H7 (cell line): ENCODE data around the gene TM9SF2. TPM values are rescaled to one million over a fixed set of nuclear protein-coding genes. Genes with fewer than 3 reads are reported as not detected.
"Not testable (repeated sequence)": the region's sequence is repeated elsewhere in the genome, so short reads cannot be mapped to it uniquely, and the experiment has no call there.

Experiments
- DNase-seq: peaks from one replicate; pipeline ENCODE4 v3.0.0; 2012
- H3K27me3 ChIP-seq: 2 replicates; pipeline ENCODE4 v1.6.0; 2011; ENCODE audit warnings: mild to moderate bottlenecking, low read length; ENCODE audit not compliant: control insufficient read depth, insufficient read depth
- H3K36me3 ChIP-seq: replicated peaks from 2 replicates; pipeline ENCODE4 v1.5.1; 2011; ENCODE audit warnings: low read length; ENCODE audit not compliant: control insufficient read depth, insufficient read depth
- H3K4me3 ChIP-seq: 2 replicates; pipeline ENCODE4 v1.5.1; 2011; ENCODE audit warnings: low read depth, mild to moderate bottlenecking, control low read depth, low read length, moderate library complexity; ENCODE audit not compliant: insufficient read depth
- total RNA-seq: library from RNA; depleted of rRNA; stranded (reverse); fragments of >200 nt; shearing (Covaris generic); gene quantifications from 2 replicates; pipeline ENCODE4 v1.2.3, GENCODE V29; 2014

TM9SF2 gene
- total RNA-seq, 1 experiment from 2014 or later, result 75.3 TPM

DNA sequence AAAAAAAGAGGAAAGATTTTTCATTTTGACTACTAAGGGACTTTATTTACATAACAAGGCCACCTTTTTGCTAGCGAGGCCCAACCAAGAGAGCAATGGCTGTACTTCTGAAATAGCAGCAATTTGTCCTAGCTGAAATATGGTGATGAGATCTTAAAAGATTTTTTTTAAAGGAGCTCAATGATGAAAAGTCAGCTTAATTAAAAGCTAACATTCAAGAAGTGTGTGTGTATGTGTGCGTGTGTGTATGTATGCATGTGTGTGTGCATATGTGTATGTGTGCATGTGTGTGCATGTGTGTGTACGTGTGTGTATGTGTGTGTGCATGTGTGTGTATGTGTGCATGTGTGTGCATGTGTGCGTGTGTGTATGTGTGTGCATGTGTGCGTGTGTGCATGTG lies 24.6 kb upstream of the TM9SF2 start:
- no peak for DNase-seq
- Histone ChIP-seq H3K4me3 (no peak overlapping the region), H3K36me3 (no peaks in the 10 kb centered on the region), H3K27me3 (no peaks in the 10 kb centered on the region)

DNA sequence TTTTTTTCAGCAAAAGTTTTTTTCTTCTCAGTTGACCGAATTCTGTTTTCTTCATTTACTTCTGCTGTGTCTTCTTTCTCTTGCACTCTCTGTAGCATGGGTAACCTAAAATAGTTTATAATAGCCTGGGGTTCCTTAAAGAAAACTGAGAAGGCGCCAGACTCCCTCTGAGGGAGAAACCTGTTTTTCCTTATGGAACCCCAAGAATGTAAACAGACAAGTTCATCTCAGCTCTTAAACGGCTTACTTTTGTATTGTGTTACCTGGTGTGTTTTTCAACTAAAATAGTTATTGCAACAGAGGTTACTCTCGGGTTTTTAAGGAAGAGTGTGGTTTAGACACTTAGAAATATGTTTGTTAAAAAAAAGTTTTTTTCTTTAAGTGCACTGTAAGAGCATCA lies 23.8 kb upstream of the TM9SF2 start:
- Histone ChIP-seq H3K27me3 (no peaks in the 10 kb centered on the region), H3K36me3 (no peaks in the 10 kb centered on the region), H3K4me3 (no peak overlapping the region)
- no peak for DNase-seq

DNA sequence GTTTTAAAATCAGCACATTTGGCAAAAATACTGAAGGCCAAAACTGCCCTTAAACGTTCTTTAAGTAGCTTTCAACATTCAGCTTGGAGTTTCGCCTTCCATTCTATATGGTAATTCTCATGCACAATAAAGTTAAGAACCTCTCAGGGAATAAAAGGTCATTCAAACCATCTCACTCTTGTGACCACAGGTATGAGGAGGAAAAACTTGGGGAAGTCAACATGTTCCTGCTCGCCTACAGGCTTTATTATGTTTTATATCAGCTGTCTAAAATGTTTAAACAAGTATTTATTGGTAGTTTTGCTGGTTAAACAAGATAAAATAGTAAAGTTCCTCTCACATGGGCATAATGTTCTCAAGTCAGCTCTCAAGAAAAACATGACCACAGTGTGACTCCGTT lies 19.9 kb upstream of the TM9SF2 start:
- no peaks in the 10 kb centered on the region; the same call in 1 of the 2 replicates for H3K27me3 ChIP-seq
- no peaks in the 10 kb centered on the region for H3K36me3 ChIP-seq
- H3K4me3 ChIP-seq, result no peak overlapping the region
- DNase-seq, result no peak

DNA sequence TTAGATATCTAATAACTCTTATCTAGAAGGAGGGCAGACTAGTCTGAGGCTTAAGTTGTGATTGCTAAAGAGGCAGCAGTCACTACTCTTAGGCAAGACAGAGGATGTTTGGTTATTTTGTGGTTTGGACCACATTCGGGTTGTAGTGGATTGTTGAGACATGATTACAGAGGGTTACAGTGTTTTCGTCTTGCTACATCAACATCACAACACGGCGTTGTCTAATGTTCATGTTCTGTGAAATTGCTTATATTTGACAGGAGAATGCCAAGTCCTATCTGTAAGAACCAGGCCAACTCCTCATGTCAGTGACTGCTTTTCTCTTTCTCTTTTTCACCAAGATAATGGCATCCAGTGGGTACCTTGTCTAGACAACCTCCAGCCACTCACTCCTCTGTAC lies 16.8 kb upstream of the TM9SF2 start:
- H3K36me3 ChIP-seq, result no peaks in the 10 kb centered on the region
- H3K27me3 ChIP-seq, result no peaks in the 10 kb centered on the region; the same call in 1 of the 2 replicates
- H3K4me3 ChIP-seq, result no peak overlapping the region
- DNase-seq, result no peak

DNA sequence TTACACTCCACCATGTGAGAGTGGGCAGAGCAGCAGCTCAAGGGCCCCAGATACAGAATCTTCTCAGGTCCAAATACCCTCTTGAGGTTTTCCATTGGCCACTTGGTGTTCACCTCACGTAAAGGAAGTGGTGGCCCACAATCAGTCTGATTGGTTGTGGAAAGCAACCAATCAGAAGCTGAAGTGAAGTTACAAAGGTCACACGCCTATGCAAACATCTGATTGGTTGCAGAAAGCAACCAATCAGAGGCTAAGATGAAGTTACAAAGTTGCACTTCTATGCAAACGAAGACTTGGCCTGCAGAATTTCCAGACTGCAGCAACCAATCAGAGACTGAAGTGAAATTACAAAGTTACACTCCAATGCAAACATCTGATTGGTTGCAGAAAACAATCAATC lies 14.3 kb upstream of the TM9SF2 start:
- H3K27me3 ChIP-seq, result no peaks in the 10 kb centered on the region; the same call in 1 of the 2 replicates
- H3K36me3 ChIP-seq, result no peaks in the 10 kb centered on the region
- no peak for DNase-seq
- no peak overlapping the region for H3K4me3 ChIP-seq

DNA sequence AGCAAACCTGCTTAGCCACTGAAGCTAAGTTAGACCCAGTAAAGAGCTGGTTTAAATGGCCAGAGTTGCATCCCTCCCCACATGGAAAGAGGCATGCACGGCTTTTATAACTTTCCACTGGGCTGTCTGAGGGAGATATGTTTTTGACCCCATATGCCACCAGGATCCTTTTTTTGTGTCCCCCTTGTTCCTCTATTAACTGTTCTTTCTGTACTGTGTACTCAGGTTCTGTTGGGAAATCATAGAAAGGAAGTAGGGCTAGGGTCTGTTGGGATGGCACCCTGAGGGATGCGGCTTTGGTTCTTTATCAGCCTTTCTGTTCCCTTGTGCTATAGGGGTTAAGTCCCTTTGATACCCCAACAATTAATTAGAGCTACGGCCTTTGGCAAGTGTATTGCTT lies 12.2 kb upstream of the TM9SF2 start:
- Histone ChIP-seq H3K27me3 (no peaks in the 10 kb centered on the region; the same call in 1 of the 2 replicates), H3K4me3 (no peak overlapping the region), H3K36me3 (no peaks in the 10 kb centered on the region)
- no peak for DNase-seq

DNA sequence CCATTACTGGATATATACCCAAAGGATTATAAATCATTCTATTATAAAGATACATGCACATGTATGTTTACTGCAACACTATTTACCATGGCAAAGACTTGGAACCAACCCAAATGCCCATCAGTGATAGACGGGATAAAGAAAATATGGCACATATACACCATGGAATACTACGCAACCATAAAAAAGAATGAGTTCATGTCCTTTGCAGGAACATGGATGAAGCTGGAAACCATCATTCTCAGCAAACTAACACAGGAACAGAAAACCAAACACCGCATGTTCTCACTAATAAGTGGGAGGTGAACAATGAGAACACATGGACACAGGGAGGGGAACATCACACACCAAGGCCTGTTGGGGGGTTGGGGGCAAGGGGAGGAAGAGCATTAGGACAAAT lies 9.5 kb upstream of the TM9SF2 start:
- H3K36me3 ChIP-seq, DNase-seq, H3K4me3 ChIP-seq, H3K27me3 ChIP-seq: not testable (repeated sequence)

DNA sequence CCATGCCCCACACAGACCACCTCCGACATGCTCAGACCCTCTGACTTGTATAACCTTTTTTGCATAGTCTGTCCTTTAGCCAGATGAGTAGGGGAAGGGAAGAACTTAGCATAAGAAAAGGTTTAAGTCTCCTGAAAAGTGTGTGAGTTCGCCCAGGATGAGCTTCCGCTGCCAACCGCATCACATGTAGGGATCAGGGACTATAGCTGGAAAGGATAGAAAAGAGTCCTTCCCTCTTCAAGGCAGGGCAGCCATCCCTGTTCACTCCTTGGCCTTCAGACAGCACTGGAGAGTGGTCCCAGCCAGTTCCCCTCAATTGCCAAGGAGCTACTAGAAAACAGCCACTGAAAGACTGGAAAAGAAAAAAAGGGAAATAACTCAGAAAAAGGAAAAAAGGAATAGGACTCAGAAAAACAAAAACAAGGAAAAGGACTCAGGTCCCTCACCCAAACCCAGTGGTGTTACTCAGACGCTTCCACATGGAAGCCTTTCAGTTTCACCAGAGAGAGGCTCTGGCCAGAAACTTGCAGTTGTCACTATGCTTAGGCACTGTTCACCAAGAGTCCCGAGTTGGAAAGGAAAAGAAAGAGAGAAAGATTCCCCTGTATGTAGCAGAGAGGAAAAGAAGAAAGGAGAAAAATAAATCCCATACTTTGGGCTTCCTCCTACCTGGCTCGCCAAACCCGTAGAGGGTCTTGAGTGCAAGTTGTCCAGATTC lies 5.6 kb upstream of the TM9SF2 start:
- Histone ChIP-seq H3K4me3 (no peak overlapping the region), H3K27me3 (no peaks in the 10 kb centered on the region), H3K36me3 (no peaks in the 10 kb centered on the region)
- DNase-seq, result no peak

DNA sequence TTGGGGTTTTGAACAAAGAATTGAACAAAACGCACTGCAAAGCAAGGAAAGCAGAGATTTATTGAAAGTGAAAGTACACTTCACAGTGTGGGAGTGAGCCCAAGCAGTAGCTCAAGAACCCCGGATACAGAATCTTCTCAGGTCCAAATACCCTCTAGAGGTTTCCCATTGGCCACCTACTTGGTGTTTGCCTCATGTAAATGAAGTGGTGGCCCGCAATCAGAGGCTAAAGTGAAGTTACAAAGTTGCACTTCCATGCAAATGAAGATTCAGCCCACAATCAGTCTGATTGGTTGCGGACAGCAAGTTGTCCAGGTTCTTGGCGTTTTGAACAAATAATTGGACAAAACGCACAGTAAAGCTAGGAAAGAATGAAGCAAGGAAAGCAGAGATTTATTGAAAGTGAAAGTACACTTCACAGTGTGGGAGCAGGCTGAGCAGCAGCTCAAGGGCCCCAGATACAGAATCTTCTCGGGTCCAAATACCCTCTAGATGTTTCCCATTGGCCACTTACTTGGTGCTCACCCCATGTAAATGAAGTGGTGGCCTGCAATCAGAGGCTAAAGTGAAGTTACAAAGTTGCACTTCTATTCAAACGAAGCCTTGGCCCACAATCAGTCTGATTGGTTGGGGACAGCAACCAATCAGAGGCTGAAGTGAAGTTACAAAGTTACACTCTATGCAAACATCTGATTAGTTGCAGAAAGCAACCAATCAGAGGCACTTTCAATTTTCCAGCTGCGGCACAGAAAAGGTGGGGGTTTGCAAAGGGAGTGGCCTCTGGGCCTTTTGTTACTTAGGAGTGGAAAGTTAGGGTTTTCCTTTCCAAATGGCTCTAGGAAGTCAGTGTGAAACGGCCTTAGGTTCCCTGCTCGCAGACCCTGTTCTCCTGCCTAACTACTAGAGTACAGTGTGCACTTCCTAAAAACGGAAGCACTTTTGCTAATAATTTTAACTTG lies 4.8 kb upstream of the TM9SF2 start:
- no peak for DNase-seq
- no peaks in the 10 kb centered on the region for H3K36me3 ChIP-seq
- no peaks in the 10 kb centered on the region for H3K27me3 ChIP-seq
- no peak overlapping the region for H3K4me3 ChIP-seq

DNA sequence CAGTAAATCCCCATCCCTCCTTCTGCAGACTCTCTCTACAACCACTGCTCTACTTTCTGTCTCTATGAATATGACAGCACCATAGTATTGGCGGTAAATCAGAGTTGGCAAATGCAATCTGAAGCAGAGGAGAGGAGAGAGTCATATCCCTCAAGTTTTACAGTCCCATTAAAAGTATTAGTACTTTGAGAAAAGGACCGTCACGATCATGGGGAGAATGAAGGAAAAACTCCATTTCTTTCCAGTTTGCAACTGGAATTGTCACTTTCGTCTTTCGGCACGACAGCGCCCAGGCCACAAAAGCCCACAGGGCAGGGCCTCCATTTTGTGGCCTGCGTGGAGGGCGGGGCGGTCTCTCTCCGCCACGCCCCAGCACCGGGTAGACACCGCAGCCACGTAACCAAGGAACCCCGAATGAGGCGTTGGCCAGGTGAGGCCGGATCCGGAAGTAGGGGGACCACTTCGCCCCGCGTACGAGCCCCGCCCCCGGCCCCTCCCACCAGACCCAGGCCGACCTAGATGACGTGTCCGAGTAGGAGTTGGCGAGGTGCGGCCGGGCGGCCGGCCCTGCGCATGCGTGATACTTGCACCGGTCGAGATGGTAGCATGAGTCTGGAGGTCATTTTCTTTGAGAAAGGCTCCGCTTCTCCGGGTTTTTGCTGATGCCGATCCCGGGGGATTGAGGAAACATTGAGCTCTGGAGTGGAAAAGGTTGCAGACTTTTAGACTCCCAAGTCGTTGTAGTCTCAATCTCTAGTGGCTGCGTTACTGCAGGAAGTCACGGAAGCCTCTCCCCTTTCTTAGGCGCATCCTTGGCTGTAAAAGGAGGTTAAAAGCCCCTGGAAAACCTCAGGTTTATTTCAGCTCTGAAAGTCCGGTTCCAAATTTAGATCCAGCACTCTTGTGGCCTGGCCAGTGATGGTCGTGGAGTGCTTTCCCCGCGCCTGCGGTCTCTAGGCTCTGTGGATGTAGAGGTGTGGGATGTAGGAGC lies 2.8 kb upstream of the TM9SF2 start:
- peak; percentile 98 for DNase-seq

DNA sequence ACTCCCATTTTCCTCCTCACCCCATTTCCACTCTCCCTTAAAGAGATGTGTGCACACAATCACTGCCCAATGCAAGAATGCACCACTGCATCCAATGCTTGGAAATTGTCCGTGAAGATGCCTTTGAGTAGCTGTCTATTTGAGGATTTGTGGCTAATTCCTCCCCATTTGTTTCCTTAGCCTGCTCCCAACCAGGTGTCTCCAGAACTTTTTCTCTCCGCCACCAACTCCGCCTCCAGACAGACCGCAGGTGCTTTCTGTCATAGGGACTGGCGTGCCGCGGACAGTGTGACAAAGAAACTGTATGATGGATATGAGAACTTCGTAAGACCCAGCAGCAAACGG lies 461 bp upstream of the TM9SF2 start:
- DNase-seq, result no peak
- Histone ChIP-seq H3K4me3 (peak overlapping the region; percentile 91), H3K36me3 (no peaks in the 10 kb centered on the region), H3K27me3 (no peaks in the 10 kb centered on the region)

More for the DNA sequence above, 2.8 kb upstream of the TM9SF2 start:
- Histone ChIP-seq H3K27me3 (no peaks in the 10 kb centered on the region), H3K36me3 (no peaks in the 10 kb centered on the region), H3K4me3 (peak overlapping the region; percentile 63)

DNA sequence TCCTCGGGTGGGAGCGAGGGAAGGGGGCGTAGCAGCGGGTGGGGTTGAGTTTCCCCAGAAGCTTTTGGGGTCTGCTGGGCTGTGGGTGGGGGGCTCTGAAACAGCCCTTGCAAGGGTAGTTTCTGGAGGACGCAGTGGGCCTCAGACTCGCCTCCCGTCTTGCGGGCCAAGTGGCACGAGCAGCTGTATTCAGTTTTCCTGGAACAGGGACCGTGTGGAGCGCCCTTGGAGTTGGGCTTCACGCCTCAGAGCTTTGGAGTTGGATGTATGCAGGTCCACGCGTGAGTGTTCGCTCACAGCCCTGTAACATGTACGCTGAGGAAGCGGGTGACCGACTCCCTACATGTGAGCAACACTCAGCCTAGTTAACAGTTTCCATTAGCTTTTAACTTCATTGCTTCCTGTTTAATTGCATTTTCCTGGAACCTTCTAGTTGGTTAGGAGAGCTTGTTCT lies 603 bp downstream of the TM9SF2 start:
- no peaks in the 10 kb centered on the region for H3K27me3 ChIP-seq
- DNase-seq, result no peak
- no peaks in the 10 kb centered on the region for H3K36me3 ChIP-seq
- H3K4me3 ChIP-seq, result peak overlapping the region; percentile 91

DNA sequence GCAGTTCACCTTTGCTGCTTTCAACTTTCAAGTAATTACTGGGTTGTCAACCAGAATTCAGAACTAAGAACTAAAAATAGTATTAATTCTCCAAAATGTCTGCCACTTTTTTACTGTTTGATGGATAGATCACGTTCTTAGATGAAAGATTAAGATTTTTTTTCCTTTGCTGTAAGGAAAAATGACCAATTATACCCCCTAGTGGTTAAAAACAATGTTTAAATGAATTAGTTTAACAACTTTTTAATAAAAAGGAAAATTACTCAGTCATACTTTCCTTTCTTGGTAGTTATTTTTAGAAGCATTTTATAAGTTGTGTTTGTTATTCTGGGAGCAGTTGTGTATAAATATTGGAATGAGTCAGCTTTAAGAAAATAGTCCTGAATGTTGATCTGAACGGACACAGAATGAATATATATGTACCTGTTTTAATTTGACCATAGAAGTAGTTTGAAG lies 4.6 kb downstream of the TM9SF2 start:
- DNase-seq, result no peak
- Histone ChIP-seq H3K4me3 (no peak overlapping the region), H3K27me3 (no peaks in the 10 kb centered on the region), H3K36me3 (peaks cover 13% of the 10 kb centered on the region)

DNA sequence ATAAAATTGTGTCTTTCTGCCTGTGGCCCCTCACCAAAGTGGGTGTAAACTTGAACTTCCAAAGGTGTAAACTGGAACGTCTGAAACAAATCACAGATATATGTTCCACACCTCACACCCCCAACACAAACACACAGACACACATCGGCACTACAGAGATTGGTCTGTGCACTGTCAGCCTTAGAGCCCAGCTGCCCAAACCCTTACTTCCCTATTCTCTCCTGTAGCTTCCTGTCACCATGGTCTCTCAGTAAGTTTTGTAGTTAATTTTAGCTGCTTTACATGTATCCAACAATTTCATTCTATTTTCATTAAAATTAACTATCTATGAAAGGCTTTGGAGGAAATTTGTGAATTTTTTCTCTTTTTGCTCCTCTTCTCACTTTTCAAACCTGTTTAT lies 5.4 kb downstream of the TM9SF2 start:
- Histone ChIP-seq H3K4me3 (no peak overlapping the region), H3K27me3 (no peaks in the 10 kb centered on the region), H3K36me3 (peaks cover 13% of the 10 kb centered on the region)
- DNase-seq, result no peak
